UCSD-AML1 (cell line): ENCODE measurements around the gene LENG1.
"Not testable (repeated sequence)": the region's sequence is repeated elsewhere in the genome, so short reads cannot be mapped to it uniquely, and the experiment has no call there.

Experiments
- DNase-seq: peaks from one replicate; lab custom pipeline; 2025; ENCODE audit not compliant: unreplicated experiment; lab: John Stamatoyannopoulos, UW

LENG1 gene

GRCh38 chr19:54189735-54190502 lies 30.4 kb upstream of the LENG1 start:
- DNase-seq: peak; percentile 100

GRCh38 chr19:54189145-54189734 lies 29.7 kb upstream of the LENG1 start, which contains the start of gene MBOAT7:
Gene MBOAT7, minus strand, starts transcription at chr19:54189580. Its CDS starts 1,072 bp downstream, at chr19:54188508.
- DNase-seq: no peak

DNA sequence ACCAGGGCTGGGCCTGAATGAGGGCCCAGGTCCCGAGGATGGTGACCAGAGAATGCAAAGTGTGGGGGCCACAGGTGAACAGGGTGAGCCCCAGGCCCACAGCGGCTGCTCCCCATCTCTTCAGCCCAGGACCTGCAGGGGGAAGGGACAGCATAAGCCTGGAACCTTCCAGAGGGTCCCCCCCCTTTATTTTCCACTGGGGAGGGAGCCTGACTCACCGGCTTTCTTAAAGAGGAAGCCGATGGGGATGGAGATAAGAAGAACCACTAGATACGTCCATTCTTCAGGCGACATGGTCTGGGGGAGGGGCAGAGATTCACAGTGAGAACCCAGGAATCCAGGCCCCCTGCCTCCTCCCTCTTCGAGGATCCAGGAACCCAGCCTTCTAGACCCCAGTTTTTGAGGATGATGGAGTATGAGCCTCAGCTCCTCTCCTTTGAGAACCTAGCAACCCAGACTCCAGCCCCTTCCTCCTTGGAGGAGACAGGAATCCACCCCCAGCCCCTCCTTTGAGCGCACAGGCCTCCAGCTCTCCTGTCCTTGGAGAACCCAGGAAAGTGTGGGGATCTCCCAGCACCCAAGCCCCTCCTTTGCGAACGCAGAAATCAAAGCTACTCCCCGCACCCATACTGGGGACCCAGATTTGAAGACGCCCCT lies 28.8 kb upstream of the LENG1 start:
- DNase-seq: peak; percentile 74

- DNase-seq: no peak
Observed at GRCh38 chr19:54186934-54187381, 27.4 kb upstream of the LENG1 start.

DNA sequence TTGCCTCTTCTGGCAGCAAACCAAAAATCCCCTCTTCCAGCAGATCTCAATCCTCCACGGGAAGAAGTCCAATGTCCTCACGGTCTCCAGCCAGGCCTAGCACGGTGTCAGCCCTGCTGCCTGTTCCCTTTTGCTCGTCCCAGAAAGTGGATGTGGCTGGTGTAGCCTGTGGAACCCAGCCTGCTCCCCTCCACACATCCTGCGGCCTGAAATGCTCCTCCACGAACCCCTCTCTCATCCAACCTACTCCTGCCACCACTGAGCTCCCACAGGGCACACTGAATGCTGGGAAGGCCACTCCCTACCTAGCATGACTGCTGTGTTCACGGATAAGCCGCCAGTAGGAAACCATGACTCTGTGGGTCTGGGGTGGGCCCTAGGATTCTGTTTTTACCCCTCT lies 26.8 kb upstream of the LENG1 start:
- DNase-seq: no peak

DNA sequence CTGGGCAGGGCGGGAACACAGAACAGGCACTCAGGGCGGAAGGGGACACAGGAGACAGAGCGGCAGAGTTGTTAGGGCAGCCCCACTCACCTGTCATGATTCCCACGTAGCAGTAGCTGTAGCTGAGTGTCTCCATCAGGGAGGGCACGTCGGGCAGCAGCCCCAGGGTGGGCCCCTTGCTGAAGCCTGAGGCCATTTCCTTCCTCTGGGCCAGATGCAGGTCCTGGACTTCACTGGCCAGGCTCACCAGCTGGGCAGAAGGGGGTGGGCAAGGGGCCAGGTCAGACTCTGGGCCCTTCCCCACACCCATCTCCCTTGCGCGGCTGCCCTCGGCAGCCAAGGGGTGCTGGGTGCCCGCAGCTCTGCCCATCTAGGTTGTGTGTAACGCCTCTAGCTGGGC lies 23.9 kb upstream of the LENG1 start:
- no peak for DNase-seq

GRCh38 chr19:54181894-54182293 lies 22.4 kb upstream of the LENG1 start:
- not testable (repeated sequence) for DNase-seq

GRCh38 chr19:54180691-54181091 lies 21.2 kb upstream of the LENG1 start:
- no peak for DNase-seq

- no peak for DNase-seq
Observed at GRCh38 chr19:54179921-54180461, 20.5 kb upstream of the LENG1 start.

- DNase-seq: no peak
Observed at GRCh38 chr19:54179262-54179852, 19.8 kb upstream of the LENG1 start.

GRCh38 chr19:54178581-54179261 lies 19.2 kb upstream of the LENG1 start:
- DNase-seq: no peak

DNA sequence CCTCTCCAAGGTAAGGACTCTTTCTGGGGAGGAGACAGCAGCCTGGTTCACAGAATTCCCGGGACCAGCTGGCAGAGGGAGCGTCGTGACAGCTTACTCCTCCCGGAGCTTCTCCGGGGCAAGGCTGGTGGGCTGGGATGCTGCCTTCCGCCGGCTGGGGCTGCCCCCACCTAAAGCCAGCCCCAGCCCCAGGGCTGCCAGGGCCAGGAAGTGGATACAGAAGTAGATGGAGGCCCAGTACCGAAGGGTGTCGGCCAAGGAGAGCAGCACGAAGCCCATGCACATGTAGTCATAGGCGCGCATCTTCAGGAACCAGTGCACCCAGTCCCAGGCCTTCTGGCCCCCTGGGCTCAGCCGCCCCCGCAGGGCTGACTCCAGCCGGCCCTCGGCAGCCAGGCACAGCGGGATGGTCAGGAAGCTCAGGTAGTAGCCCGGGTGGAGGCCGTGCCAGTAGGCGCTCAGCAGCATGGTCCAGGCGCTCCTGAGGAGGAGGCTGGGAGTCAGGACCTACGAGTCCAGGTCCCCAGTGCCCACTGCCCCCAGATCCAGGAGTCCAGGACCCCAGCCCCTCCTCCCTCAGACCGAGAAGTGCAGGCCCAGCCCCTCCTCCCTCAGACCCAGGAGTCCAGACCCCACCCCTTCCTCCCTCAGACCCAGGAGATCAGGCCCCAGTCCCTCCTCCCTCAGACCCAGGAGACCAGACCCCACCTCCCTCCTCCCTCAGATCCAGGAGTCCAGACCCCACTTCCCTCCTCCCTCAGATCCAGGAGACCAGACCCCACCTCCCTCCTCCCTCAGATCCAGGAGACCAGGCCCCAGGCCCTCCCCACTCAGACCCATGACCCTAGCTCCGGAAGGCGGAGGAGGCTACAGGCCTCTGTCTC lies 14.7 kb upstream of the LENG1 start:
- no peak for DNase-seq

GRCh38 chr19:54173359-54173699 lies 13.8 kb upstream of the LENG1 start:
- no peak for DNase-seq

DNA sequence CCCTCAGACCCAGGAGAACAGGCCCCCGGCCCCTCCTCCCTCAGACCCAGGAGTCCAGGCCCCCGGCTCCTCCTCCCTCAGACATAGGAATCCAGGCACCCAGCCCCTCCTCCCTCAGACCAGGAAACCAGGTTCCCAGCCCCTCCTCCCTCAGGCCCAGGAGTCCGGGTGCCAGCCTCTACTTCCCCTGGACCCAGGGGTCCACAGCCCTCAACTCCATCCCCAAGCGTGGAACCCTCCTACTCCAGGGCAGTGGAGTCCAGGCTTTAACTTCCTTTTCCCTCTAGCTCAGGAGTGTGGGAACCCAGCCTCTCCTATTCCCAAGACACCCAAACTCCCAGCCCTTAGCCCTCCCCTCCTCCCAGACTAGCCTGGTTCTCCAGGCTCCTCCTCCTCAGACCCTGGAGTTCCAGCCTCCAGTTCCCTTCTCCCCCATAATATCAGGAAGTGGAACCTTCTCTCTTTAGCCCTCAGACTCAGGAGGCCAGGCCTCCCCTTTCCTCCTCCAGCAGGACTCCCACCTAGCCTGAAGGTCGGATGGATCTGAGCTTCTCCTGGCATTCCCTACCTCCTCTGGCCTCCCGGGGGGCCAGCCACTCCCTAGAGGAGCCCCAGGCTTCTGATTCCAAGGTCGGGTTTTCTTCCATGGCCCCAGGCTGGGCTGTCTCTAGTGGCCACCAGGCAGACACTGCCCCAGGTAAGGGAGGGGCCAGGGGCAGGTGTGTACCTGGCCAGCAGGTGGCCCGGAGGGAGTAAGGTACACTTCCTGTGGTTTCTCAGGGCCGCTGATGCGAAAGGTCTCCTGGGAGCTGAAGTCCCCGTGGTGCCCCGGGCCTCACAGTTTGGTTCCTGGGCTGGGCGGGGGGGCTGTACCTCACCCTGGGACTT lies 13.2 kb upstream of the LENG1 start, which contains the start of gene TMC4:
TMC4 (minus strand) TSS at position 690 of the 888 bp plus-strand sequence; CDS start at position 647, 43 bp downstream.
- DNase-seq: peak; percentile 32

DNA sequence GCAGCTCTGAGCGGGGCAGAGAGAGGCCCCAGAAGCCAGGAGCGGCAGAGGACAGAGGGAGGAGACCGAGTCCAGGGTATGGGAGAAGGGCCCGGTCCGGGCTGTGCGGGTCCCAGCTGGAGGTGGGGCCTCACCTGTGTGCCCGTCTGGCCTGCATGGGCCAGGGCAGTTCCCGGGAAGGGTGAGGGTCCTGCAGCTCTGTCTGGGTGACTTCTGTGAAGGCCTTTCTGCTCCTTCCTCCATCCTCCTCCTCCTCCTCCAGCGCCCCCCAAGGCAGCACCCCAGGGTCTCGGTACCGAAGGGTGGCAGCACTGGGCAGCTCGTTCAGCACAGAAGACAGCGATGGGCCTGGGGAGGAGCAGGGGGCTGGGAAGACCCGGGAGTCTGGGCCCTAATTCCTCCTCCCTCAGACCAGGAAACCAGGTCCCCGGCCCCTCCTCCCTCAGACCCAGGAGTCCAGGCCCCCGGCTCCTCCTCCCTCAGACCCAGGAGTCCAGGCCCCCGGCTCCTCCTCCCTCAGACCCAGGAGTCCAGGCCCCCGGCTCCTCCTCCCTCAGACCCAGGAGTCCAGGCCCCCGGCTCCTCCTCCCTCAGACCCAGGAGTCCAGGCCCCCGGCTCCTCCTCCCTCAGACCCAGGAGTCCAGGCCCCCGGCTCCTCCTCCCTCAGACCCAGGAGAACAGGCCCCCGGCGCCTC lies 12.4 kb upstream of the LENG1 start:
- not testable (repeated sequence) for DNase-seq

- no peak for DNase-seq
Observed at GRCh38 chr19:54169149-54169740, 9.7 kb upstream of the LENG1 start.

- DNase-seq: peak; percentile 91
Observed at GRCh38 chr19:54168174-54168917, 8.8 kb upstream of the LENG1 start.
